Activated naive CD4-positive, alpha-beta T cell treated with anti-CD3 and anti-CD28 coated beads, Interleukin-2, amount 50 U/mL, for 16 hours (primary cell): ENCODE measurements around the gene CNR2.
"Not testable (repeated sequence)": the region's sequence is repeated elsewhere in the genome, so short reads cannot be mapped to it uniquely, and the experiment has no call there.

Source experiments
- DNase-seq: peaks from one replicate; pipeline ENCODE4 v3.0.0-alpha.2; 2020

The CNR2 gene

DNA sequence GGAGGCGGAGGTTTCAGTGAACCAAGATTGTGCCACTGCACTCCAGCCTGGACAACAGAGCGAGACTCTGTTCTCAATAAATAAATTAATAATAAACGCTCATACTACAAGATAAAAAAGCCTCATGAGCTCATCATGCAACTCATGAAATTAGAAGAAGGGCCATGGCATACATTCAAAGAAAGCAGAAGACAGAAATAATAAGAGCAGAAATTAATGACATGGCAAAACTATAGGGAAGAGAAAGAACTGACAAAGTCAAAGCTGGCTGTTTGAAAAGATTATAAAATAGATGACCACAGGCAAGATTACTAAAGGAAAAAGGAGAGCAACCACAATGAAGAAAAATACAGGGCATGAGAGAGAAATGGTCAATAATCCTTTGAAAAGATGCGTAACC, 30.4 kb downstream of the CNR2 start:
- no peak for DNase-seq

DNA sequence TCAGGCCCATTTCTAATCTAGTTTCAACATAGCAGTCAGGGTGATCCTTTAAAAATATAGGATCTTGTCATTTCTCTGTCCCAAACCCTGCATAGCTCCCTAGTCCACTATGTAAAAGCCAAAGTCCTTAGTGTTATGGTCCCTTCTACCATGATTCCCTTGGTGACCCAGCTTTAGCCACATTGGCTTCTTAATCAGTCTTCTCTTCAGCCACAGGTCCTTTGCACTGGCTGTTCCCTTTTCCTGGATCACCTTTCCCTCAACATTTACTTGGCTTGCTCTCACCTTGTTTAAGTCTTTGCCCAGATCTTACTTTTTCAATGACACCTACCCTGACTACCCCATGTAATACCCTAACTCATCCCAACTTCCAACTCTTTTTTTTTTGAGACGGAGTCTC, 33.4 kb downstream of the CNR2 start:
- no peak for DNase-seq

DNA sequence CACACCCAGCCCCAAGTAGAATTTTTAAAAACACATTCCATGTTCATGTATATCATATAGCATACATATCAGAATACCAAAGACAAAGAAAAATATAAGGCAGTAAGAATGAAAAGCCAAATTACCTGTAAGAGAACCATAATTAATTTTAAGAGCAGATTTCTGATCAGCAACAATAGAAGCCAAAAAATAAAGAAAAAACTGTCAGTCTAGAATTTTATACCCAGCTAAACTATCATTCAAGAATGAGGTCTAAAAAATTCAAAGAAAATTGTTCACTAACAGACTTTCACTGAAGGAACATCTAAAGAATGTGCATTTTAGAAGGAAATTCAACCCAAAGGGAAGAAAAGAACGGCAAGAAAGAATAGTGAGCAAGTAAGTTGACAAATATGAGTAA, 34.5 kb downstream of the CNR2 start:
- DNase-seq = no peak

DNA sequence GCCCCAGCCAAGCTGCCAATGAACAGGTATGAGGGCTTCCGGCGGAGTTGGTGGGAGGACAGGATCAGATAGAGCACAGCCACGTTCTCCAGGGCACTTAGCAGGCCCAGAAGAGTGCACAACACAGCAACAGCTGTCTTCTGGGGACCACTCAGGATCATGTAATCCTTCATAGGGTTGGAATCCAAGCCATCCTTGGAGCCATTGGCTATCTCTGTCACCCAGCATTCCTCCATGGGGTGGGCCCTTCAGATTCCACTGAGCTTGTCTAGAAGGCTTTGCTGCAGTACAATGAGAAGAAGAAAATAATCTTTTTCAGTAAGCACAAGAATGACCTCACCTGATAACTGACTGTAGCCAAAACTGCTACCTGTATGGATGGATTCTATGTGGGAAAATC, 37.8 kb downstream of the CNR2 start:
- no peak for DNase-seq

DNA sequence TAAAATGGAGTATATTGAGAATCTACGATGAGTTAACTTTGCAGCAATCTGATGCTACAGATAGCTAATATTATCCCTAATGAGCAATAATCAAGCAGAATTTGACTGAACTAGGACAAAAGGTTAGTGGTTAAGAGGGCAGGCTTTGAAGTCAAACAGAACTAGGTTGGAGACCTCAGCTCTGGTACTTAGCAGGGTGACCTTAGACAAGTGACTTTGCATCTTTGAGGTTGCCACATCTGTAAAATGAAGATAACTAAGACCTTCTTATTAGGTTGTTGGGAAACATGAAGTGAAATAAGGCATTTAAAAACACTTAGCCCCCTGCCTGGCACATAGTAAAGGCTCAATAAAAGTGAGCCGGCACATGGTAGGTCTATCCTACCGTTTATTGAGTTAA, 40.7 kb downstream of the CNR2 start:
- no peak for DNase-seq

DNA sequence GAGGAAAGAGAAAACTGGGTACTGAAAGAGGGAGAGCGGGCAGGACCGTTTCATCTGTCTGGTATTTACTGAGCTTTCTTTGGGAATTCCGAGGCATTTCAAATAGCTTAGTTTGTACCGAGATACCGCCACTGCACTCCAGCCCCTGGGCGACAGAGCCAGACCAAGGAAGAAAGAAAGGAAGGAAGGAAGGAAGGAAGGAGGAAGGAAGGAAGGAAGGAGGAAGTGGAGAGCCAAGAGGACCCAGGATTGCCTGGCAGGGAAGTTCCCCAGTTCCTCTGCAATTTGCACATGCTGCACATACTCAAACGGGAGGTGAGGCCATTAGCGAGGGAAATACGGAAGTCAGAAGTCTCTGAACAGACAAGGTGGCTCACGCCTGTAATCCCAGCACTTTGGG, 44.1 kb downstream of the CNR2 start:
- no peak for DNase-seq

DNA sequence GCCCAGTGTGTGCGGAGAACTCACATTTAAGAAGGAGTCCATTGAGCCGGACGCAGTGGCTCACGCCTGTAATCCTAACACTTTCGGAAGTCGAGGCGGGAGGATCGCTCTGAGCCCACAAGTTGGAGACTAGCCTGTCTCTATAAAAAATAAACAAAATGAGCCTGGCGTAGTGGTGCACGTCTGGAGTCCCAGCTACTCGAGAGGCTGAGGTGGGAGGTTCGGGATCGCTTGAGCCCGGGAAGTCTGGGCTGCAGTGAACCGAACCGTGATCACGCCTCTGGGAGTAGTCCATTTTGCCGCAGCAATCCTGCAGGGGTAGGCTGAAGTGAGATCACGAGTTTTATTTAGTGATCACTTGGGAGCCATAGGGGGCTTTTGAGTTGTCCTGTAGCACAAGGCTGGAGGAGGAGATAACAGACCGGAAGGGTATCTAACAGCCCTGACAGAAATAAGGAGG, 44.6 kb downstream of the CNR2 start:
- no peak for DNase-seq

DNA sequence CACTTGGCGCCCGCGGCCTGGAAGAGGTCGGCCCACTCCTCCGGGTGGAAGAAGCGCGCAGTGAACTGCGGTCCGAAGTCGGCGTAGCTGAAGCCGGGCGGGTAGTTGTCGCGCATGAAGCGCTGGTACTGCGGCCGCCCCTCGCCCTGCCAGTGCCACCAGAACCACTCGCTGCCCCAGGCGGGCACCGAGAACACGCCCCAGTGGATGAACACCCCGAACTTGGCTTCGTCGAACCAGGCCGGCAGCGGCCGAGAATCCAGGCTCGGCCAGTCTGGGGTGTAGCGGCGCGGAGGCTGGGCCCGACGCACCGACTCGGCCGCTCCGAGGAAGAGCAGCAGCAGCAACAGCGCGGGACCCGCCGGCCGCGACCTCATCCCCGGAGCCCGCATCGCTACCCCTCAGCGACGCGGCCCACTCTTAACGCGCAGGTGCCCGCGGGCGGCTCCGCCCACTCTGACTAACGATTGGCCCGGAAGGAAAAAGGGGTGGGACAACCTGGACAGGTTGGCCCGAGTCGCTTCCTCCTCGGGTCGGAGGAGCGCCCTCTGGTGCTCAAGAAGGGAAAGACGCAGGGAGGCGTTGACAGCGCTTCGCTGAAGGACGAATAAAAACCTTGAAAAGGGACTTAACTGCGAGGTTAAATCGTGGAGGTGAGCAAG, 45.1 kb downstream of the CNR2 start, which contains the start of gene FUCA1:
FUCA1 (minus strand) TSS at position 396 of the 662 bp plus-strand sequence; CDS start at position 392, 4 bp downstream.
- peak; percentile 96 for DNase-seq

DNA sequence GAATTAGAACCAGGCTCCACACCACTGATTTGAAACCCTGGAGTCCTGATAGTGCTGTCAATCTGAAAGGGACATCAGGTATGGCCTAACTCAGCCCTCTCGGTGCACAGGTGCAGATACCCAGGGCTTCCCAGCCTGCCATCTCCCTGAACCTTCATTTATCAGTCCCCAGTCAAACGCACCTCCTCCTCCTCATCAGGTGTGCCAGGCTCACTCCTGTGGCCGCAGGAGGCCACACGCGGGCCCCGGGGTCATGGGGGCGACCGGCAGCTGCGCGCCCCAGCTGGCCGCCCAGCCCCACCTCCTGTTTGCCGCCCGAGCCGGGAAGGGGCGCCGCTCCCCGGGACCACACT, 45.6 kb downstream of the CNR2 start:
- no peak for DNase-seq

DNA sequence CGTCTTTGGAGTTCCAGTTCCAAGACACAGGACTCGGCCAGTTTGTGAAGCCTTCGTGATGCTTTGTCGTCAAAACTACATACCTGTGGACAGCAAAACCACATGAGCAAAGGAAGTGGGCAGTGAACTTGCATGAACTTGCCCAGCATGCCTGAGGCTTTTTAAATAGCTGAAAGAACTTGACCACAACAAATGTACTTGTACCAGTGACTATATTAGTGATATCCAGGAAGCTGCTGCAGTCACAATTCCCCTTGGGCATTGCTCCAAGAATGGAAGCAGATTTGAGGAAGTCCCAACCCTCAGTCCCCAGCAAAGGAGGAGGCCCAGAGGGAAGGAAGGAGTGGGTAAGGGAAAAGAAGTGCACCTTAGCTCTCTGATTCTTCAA, 47.6 kb downstream of the CNR2 start:
- DNase-seq = no peak

DNA sequence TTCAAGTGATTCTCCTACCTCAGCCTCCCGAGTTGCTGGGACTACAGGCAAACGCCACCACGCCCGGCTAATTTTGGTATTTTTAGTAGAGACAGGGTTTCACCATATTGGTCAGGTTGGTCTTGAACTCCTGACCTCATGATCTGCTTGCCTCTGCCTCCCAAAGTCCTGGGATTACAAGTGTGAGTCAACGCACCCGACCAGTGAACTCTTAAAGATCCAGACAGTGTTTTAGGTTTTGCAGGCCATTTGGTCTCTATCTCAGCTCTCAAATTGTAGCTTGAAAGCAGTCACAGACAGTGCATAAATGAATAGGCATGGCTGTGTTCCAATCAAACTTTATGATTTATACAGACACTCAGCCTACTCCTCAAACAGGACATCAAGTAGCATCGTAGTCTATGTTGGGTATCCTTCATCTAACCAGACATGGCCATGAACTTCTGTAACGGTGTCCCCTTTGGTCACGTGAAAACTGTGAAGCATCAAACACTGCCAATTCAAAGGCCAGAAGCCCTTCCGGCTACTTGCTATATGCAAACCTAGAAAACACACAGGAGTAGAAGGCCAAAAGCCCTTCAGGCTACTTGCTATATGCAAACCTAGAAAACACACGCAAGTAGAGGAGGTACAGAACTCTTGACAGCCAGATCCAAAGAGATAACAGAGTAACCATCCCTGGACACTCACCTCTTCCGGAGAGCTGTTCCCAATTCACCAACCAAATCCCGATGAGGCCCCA, 48.2 kb downstream of the CNR2 start:
- DNase-seq = no peak

DNA sequence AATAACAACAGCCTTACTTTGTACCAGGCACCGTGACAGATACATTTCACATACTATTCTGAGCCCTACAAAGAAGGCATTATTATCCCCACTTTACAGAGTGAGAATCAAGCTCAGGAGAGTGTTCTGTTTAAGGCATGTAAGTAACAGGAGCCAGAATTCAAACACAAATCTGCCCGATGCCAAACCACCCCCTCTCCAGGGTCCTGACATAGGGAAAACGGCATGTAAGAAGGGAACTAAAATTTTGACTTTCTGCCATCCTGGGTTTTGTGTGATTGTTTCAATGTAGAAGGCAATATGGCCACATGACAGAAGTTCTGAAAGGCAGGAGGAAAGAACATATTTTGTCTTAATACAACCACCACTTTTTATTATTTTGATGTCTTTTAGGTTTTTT, 50.5 kb downstream of the CNR2 start:
- DNase-seq = no peak

DNA sequence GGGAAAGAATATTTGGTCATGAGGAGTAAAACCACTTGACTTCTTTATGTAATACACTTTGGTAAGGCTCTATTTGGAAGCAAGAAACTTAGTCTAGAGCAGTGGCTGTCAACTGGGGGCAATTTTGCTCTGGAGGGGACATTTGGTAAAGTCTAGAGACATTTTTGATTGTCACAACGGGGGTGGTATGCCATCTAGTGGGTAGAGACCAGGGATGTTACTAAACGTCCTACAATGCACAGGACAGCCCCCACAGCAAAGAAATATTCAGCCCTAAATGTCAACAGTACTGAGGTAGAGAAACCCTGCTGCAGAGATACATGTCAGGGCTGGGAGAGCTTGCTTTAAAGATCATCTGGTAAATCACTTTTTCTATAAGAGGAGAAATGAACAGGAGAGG, 58.6 kb downstream of the CNR2 start:
- DNase-seq = no peak

DNA sequence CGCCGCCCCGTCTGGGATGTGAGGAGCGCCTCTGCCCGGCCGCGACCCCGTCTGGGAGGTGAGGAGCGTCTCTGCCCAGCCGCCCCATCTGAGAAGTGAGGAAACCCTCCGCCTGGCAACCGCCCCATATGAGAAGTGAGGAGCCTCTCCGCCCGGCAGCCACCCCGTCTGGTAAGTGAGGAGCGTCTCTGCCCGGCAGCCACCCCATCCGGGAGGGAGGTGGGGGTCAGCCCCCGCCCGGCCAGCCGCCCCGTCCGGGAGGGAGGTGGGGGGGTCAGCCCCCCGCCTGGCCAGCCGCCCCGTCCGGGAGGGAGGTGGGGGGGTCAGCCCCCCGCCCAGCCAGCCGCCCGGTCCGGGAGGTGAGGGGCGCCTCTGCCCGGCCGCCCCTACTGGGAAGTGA, 60.0 kb downstream of the CNR2 start:
- DNase-seq = not testable (repeated sequence)

DNA sequence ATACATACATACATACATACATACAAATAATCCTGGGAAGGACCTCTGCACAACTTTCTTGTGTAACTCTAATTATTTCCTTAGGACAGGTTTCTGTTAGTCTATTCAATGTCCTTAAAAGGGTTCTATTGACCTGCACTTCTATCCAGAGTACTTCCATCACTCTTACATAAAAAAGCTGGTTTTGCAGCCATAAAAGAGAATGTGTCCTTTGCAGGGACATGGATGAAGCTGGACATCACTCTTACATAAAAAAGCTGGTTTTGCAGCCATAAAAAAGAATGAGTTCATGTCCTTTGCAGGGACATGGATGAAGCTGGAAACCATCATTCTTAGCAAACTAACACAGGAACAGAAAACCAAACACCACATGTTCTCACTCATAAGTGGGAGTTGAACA, 61.8 kb downstream of the CNR2 start:
- DNase-seq = not testable (repeated sequence)

DNA sequence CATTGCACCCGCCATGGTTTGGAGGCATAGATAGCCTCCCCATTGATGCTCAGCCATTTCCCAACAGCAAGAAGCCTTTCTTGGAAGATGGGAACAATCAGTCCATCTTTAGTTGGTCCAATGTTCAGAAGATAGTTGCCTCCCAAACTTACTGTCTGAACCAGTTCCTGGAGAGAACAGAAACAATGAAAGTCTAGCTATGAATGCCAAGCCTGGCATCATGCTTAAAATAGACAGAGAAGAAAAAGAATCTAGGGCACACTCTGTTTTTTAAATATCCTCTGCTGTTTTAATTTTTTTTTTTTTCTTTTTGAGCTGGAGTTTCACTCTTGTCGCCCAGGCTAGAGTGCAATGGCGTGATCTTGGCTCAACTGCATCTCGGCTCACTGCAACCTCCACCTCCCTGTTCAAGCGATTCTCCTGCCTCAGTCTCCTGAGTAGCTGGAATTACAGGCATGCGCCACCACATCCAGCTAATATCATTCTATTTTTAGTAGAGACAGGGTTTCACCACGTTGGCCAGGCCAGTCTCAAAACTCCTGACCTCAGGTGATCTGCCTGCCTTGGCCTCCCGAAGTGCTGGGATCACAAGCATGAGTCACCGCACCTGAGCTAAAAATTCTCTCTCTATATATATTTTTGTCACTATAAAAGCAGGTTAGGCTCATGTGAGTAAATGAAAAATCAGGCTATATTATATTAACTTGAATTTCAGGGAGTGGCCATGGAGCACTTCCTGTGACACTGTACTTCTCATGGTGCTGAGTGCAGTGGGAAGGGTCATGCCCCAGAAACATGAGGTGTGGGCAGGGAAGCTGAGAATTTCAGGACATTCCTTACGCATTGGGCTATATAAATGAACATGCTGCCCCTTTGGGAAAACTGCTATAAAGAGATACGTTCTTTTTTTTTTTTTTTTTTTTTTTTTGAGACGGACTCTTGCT, 64.2 kb downstream of the CNR2 start:
- DNase-seq = no peak

DNA sequence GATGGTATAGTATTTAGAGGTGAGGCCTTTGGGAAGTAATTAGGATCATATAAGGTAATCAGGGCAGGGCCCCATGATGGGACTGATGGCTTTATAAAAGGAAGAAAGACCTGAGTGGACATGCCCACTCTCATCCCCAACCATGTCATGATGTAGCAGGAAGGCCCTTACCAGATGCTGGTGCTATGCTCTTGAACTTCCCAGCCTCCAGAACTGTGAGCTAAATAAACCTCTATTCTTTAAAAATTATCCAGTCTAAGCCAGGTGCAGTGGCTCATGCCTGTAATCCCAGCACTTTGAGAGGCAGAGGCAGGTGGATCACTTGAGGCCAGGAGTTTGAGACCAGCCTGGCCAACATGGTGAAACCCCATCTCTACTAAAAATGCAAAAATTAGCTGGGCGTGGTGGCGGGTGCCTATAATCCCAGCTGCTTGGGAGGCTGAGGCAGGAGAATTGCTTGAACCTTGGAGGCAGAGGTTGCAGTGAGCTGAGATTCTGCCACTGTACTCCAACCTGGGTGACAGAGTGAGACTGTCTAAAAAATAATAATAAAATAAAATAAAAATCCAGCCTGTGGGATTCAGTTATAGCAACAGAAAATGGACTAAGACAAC, 65.6 kb downstream of the CNR2 start:
- not testable (repeated sequence) for DNase-seq

DNA sequence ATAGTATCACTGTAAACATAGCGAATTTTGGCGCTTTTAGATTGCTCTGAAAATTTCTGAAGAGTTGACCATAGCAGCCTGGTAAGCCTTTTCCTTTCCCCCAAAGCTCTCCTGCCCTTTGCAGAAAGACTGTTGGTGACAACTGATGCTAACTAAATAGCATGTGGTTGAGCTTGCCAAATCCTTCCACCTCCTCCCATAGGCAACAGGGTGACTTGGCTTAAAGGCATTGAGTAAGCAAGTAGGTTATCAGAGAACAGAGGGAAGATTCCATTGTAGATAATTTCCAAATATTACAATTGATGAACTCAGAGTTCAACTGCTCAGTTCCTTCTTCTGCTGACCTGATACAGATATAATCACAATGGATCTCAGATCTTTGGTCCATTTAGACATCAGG, 68.0 kb downstream of the CNR2 start:
- DNase-seq = no peak

DNA sequence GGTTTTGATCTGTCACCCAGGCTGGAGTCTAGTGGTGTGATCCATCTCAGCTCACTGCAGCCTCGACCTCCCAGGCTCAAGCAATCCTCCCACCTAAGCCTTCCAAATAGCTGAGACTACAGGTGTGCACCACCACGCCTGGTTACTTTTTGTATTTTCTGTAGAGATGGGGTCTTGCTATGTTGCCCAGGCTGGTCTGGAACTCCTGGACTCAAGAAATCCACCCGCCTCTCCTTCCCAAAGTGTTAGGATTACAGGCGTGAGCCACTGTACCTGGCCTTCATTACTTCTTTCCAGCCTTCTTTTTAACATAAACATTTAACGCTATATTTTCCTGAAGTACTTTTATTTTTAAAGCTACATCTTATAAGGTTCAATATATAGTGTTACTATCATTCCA, 69.5 kb downstream of the CNR2 start:
- DNase-seq = no peak

DNA sequence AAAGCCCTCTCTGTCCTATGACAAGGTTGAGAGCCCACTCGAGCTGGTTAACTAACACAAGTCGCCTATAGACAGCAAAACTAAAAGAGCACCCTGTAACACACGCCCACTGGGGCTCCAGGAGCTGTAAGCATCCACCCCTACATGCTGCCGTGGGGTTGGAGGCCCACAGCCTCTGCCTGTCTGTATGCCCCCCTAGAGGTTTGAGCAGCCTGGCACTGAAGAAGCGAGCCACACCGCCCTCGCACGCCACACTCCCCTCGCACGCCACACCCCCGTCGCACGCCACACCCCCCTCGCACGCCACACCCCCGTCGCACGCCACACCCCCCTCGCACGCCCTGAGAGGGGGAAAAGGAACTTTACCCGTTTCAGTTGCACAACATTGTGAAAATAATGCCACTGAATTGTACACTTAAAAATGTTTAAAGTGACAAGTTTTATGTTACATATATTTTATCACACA, 74.7 kb downstream of the CNR2 start:
- peak; percentile 76 for DNase-seq

DNA sequence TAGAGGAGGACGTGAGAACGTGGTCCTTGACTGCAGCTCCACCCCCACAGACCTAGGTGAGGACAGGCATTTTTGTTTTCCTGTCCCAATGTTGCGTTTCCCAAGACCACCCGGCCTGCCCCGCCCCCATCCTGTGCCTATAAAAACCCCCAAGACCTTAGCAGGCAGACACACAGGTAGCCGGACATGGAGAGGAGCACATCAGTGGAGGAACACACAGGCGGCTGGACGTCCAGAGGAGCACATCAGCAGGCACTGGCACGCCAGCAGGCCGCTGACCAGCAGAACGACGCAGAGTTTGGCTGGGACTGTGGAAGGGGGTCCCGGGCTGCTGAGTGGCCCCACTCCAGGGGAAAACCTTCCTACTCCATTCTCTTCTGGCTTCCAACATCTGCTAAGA, 75.3 kb downstream of the CNR2 start:
- DNase-seq = no peak

DNA sequence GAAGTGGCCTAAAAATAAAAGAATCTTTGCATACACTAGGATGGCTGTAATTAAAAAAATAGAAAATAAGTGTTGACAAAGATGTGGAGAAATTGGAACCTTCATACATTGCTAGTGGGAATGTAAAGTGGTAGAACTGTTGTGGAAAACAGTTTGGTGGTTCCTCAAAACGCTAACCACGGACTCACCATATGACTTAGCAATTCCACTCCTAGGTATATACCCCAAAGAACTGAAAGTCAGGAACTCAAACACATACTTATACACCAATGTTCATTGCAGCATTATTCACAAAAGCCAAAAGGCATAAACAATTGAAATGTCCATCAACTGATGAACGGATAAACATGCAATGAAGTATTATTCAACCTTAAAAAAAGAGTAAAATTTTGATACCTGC, 77.1 kb downstream of the CNR2 start:
- no peak for DNase-seq

DNA sequence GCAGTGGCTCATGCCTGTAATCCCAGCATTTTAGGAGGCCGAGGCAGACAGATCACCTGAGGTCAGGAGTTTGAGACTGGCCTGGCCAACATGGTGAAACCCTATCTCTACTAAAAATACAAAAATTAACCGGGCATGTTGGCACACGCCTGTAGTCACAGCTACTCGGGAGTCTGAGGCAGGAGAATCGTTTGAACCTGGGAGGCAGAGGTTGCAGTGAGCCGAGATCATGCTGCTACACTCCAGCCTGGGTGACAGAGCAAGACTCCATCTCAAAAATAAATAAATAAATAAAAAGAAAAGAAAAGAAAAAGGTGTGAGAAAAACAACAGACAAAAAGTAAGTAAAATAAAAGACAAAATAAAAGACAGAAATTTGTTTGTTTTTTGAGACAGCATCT, 79.0 kb downstream of the CNR2 start:
- not testable (repeated sequence) for DNase-seq
